NT2/D1 (cell line): ENCODE data around the gene TGFBR3.

Experiments used
- DNase-seq: peaks from one replicate; pipeline ENCODE4 v3.0.0-alpha.2; 2011; ENCODE audit warnings: low read depth, low spot score
- H3K27me3 ChIP-seq: 2 replicates; pipeline ENCODE4 v1.6.0; 2011; ENCODE audit warnings: mild to moderate bottlenecking; ENCODE audit not compliant: insufficient read length, insufficient read depth
- H3K36me3 ChIP-seq: 2 replicates; pipeline ENCODE4 v1.6.1; 2011; ENCODE audit warnings: mild to moderate bottlenecking, low read length, mixed read lengths; ENCODE audit not compliant: insufficient read depth, insufficient read length
- H3K4me1 ChIP-seq: 2 replicates; pipeline ENCODE4 v1.5.1; 2011; ENCODE audit not compliant: insufficient read depth, insufficient read length
- H3K4me3 ChIP-seq: 2 replicates; pipeline ENCODE4 v1.5.1; 2011; ENCODE audit warnings: low read depth; ENCODE audit not compliant: insufficient read length
- H3K9ac ChIP-seq: 2 replicates; pipeline ENCODE4 v1.6.0; 2011; ENCODE audit warnings: low read depth; ENCODE audit not compliant: insufficient read length
- H3K9me3 ChIP-seq: 2 replicates; pipeline ENCODE4 v1.5.1; 2011; ENCODE audit warnings: mild to moderate bottlenecking, low read length; ENCODE audit not compliant: insufficient read depth
- SUZ12 ChIP-seq: IDR thresholded peaks from 2 replicates; pipeline ENCODE4 v1.6.1; 2011; ENCODE audit not compliant: insufficient read length, insufficient read depth; ENCODE audit errors: extremely low read depth
- YY1 ChIP-seq: IDR thresholded peaks from 2 replicates; pipeline ENCODE4 v1.6.1; 2011; ENCODE audit not compliant: insufficient read length, insufficient read depth
- ZNF274 ChIP-seq: IDR thresholded peaks from 2 replicates; pipeline ENCODE4 v1.6.1; 2011; ENCODE audit warnings: mild to moderate bottlenecking, low read depth, low read length

Gene TGFBR3

DNA sequence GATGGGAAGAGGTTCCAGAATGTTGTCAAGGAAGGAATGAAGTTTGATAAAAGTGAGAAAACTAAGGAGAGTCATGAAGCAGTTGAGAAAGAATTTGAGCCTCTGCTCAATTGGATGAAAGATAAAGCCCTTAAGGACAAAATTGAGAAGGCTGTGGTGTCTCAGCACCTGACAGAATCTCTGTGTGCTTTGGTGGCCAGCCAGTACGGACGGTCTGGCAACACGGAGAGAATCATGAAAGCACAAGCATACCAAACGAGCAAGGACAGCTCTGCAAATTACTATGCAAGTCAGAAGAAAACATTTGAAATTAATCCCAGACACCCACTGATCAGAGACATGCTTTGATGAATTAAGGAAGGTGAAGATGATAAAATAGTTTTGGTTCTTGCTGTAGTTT, 242.5 kb downstream of the TGFBR3 start:
- H3K9ac ChIP-seq = no peak overlapping the region
- TF ChIP-seq SUZ12 (no peak), YY1 (no peak), ZNF274 (no peak)
- H3K4me1 ChIP-seq = peaks cover 5% of the 10 kb centered on the region
- H3K27me3 ChIP-seq = no peaks in the 10 kb centered on the region
- DNase-seq = no peak
- H3K4me3 ChIP-seq = no peak overlapping the region
- no peaks in the 10 kb centered on the region for H3K36me3 ChIP-seq
- peaks cover 5% of the 10 kb centered on the region; the same call in 1 of the 2 replicates for H3K9me3 ChIP-seq

DNA sequence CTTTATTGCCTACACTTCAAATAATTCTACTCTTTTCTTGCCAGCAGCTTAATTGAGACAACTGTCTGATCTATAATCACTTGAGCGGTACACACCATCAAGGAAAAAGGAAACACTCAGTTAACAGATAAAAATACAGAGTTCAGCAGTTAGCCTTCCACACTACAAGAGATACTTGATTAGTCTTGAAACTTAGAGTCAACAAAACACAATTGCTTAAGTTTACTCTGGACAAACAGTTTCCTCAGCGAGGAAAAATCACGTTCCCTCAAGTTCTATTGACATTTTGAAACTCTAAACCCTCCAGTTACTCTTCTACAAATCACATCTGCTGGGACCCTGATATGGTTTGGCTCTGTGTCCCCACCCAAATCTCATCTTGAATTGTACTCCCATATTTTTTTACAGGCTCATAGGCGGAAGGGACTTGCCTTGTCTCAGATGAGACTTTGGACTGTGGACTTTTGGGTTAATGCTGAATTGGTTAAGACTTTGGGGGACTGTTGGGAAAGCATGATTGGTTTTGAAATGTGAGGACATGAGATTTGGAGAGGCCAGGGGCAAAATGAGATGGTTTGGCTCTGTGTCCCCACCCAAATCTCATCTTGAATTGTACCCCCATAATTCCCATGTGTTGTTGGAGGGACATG, 244.9 kb downstream of the TGFBR3 start:
- no peaks in the 10 kb centered on the region for H3K27me3 ChIP-seq
- DNase-seq = no peak
- no peak overlapping the region for H3K9ac ChIP-seq
- no peaks in the 10 kb centered on the region for H3K36me3 ChIP-seq
- TF ChIP-seq YY1 (no peak), ZNF274 (no peak), SUZ12 (no peak)
- peaks cover 5% of the 10 kb centered on the region; the same call in 1 of the 2 replicates for H3K9me3 ChIP-seq
- H3K4me3 ChIP-seq = no peak overlapping the region
- peaks cover 8% of the 10 kb centered on the region for H3K4me1 ChIP-seq

DNA sequence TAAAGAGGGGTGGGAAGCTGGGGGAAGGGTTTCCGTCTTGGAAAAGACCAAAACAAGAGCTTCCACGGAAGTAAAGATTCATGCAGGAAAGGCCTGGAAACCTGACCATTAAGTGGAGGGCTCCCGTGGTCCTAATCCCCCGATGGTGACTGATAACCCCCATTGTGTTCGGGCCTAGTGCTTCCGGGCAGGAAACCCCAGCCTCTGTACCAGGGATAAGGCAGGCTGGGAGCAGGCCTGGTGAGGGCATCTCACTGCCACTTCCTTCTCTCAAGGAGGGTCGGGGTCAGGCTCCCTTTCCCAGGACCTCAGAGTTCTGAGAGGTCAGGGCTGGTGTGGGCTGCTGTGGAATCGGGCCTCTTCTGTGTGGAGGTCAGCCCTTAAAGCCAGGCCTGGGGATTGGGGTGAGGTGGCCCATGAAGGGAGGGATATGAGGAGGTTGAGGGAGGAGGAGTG, 248.4 kb downstream of the TGFBR3 start:
- H3K27me3 ChIP-seq = no peaks in the 10 kb centered on the region
- no peak for DNase-seq
- no peak overlapping the region for H3K9ac ChIP-seq
- TF ChIP-seq YY1 = no peak
- H3K9me3 ChIP-seq = peaks cover 5% of the 10 kb centered on the region; the same call in 1 of the 2 replicates
- H3K4me1 ChIP-seq = peaks cover 3% of the 10 kb centered on the region
- H3K36me3 ChIP-seq = no peaks in the 10 kb centered on the region
- no peak overlapping the region for H3K4me3 ChIP-seq

DNA sequence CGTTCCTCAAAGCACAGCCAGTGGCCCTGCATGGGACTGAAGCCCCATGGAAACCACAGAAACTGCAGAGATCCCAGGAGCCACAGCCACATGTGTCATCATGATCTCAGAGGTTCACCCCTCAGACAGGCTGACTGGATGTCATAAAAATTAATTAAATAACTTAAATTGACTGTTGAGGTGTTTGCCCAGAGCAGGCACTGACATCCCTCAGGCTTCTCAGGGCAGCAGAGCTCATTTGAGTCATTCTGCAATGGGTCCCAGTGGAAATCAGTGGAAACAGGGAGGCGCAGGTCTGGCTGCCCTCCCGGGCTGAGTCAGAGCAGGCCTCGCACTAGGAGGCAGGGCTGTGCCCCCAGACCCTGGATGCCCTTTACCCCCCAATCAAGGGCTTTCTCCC, 250.2 kb downstream of the TGFBR3 start:
- H3K4me3 ChIP-seq = no peak overlapping the region
- H3K9me3 ChIP-seq = no peaks in the 10 kb centered on the region; the same call in 1 of the 2 replicates
- H3K27me3 ChIP-seq = no peaks in the 10 kb centered on the region
- no peak for TF ChIP-seq ZNF274
- no peak for TF ChIP-seq YY1
- TF ChIP-seq SUZ12 = no peak
- no peak overlapping the region for H3K9ac ChIP-seq
- H3K36me3 ChIP-seq = no peaks in the 10 kb centered on the region
- H3K4me1 ChIP-seq = peaks cover 3% of the 10 kb centered on the region
- no peak for DNase-seq

DNA sequence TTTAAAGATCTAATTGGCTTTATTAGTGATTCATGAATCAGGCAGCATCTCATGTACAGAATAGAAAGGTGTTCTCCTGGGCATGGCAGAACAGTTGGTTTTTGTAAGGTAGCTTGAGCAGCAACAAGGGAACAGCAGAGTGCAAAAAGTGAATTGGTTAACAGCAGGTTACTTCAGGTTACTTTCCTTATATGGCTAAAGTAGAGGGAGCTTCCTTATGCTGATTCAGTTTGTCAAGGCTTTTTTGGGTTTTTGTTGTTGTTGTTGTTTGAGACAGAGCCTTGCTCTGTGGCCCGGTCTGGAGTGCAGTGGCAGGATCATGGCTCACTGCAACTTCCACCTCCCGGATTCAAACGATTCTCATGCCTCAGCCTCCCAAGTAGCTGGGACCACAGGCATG, 252.5 kb downstream of the TGFBR3 start:
- H3K4me3 ChIP-seq = no peak overlapping the region
- TF ChIP-seq SUZ12 = no peak
- no peak for TF ChIP-seq ZNF274
- TF ChIP-seq YY1 = no peak
- DNase-seq = no peak
- no peaks in the 10 kb centered on the region for H3K27me3 ChIP-seq
- H3K9me3 ChIP-seq = no peaks in the 10 kb centered on the region
- no peaks in the 10 kb centered on the region for H3K36me3 ChIP-seq
- H3K4me1 ChIP-seq = peaks cover 3% of the 10 kb centered on the region
- no peak overlapping the region for H3K9ac ChIP-seq

DNA sequence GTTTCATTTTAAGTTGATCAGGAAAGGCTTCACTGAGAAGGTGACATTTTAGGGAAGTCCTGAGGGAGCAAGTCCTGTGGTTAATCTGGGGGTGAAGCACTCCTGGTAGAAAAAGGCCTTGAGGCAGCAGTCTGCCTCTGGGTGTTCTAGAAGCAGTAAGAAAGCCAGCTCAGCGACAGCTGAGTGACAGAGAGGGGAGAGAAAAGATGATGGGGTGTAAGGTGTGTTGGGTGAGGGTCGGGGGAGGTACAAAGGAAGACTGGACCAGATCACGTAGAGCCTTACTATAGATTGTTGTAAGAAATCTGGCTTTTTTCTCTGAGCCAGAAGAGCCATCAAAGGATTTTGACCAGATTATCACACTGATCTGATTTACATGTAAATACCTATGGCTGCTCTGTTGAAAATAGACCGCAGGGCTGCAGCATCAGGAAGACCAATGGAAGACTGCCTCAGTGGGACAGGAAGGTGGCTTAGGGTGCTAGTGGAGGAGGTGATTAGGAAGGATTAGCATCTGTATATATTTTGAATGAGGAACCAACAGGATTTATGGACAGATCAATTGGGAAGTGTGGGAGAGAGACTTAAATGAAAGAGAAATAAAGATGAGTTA, 254.1 kb downstream of the TGFBR3 start:
- H3K36me3 ChIP-seq = no peaks in the 10 kb centered on the region
- no peaks in the 10 kb centered on the region for H3K27me3 ChIP-seq
- H3K4me1 ChIP-seq = no peaks in the 10 kb centered on the region
- H3K9ac ChIP-seq = no peak overlapping the region
- H3K4me3 ChIP-seq = no peak overlapping the region
- TF ChIP-seq ZNF274 = no peak
- TF ChIP-seq YY1 = no peak
- TF ChIP-seq SUZ12 = no peak
- no peak for DNase-seq
- H3K9me3 ChIP-seq = no peaks in the 10 kb centered on the region

DNA sequence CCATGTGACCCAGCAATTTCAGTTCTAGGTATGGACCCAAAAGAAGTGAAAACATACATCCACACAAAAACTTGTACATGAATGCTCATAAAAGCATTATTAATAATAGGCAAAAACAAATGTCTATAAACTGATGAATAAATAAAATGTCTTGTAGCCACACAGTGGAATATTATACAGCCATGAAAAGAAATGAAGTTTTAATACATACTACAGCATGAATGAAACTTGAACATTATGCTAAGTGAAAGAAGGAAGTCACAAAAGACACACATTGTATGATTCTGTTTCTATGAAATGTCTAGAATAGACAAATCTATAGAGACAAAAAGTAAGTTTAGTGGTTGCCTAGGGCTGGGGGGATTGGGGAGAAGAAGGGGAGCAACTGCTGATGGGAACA, 255.1 kb downstream of the TGFBR3 start:
- TF ChIP-seq YY1 (no peak), SUZ12 (no peak), ZNF274 (no peak)
- DNase-seq = no peak
- no peaks in the 10 kb centered on the region for H3K4me1 ChIP-seq
- no peaks in the 10 kb centered on the region for H3K9me3 ChIP-seq
- no peaks in the 10 kb centered on the region for H3K36me3 ChIP-seq
- no peak overlapping the region for H3K4me3 ChIP-seq
- no peak overlapping the region for H3K9ac ChIP-seq
- H3K27me3 ChIP-seq = no peaks in the 10 kb centered on the region
